Fibroblast of the aortic adventitia (primary cell): ENCODE results near the gene ZNF747. TPM values are rescaled to one million over a fixed set of nuclear protein-coding genes. Genes with fewer than 3 reads are reported as not detected.

Source experiments
- DNase-seq: peaks from one replicate; pipeline ENCODE4 v3.0.0-alpha.2; 2010; ENCODE audit warnings: low read depth
- H3K4me3 ChIP-seq: 2 replicates; pipeline ENCODE4 v1.5.1; 2011; ENCODE audit warnings: low read depth, mild to moderate bottlenecking, control low read depth, low read length, moderate library complexity
- CTCF ChIP-seq: IDR thresholded peaks from 2 replicates; pipeline ENCODE4 v1.5.1; 2011; ENCODE audit warnings: mild to moderate bottlenecking, low read length, control low read depth, inconsistent platforms; ENCODE audit not compliant: insufficient read depth
- total RNA-seq: library from RNA; depleted of rRNA; stranded (reverse); fragments of >200 nt; gene quantifications from 2 replicates; pipeline ENCODE4 v1.2.3, GENCODE V29; 2012; ENCODE audit warnings: low replicate concordance

ZNF747 gene
- total RNA-seq, 1 donor = 14.0 TPM

GRCh38 chr16:30532285-30533145 lies 2.1 kb downstream of the ZNF747 start:
- no peak for TF ChIP-seq CTCF
- DNase-seq = no peak
- no peak overlapping the region for H3K4me3 ChIP-seq

GRCh38 chr16:30530163-30531037 lies 4.3 kb downstream of the ZNF747 start:
- no peak for DNase-seq
- no peak overlapping the region for H3K4me3 ChIP-seq
- TF ChIP-seq CTCF = no peak

- no peak for TF ChIP-seq CTCF
- H3K4me3 ChIP-seq = no peak overlapping the region
- no peak for DNase-seq
These were observed 5.7 kb downstream of the ZNF747 start for GRCh38 chr16:30528799-30529457.

- TF ChIP-seq CTCF = no peak
- DNase-seq = no peak
- peak overlapping the region; percentile 53 for H3K4me3 ChIP-seq
These were observed 7.0 kb downstream of the ZNF747 start for GRCh38 chr16:30527635-30528178.

- DNase-seq = peak; percentile 96
- TF ChIP-seq CTCF = peak; percentile 34
These were observed 7.6 kb downstream of the ZNF747 start for GRCh38 chr16:30526823-30527634.

More at GRCh38 chr16:30526823-30527634, 7.6 kb downstream of the ZNF747 start:
- peak overlapping the region; percentile 84 for H3K4me3 ChIP-seq
